ENCODE measurements around the gene UNC5C. TPM values are rescaled to one million over a fixed set of nuclear protein-coding genes. Genes with fewer than 3 reads are reported as not detected.

Gene UNC5C
- total RNA-seq, 1 donor from 2014 or later, result 2.0 TPM

DNA sequence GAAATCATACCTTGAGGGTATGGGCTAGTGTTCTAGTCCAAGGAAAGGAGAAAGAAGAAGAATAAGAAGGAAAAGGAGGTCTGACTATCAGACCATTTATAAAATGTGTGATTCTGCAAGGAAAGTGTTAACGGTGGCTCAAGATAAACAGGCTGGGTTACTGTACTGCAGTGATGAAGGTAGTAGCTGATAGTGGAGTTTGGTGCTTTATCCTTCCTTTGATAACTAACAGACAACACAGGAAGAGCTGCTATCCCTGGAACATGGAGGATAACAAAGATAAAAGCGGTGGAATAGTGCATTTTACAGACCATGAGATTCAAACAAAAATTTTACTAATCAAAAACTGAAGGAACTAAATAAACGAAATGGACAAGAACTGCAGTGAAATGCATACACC lies 2.6 kb downstream of the UNC5C start:
- Histone ChIP-seq H3K9me3 (replicated peaks) (no peaks in the 10 kb centered on the region), H3K27me3 (ENCODE audit: low read depth) (peaks cover 69% of the 10 kb centered on the region), H3K4me3 (peak overlapping the region; percentile 74), H3K36me3 (no peaks in the 10 kb centered on the region), H3K27ac (replicated peaks) (peak overlapping the region; percentile 92), H3K4me1 (peaks cover 34% of the 10 kb centered on the region)
- intact Hi-C loops (cut with micrococcal nuclease), result no loop called here
- TF ChIP-seq, protein P1, sequence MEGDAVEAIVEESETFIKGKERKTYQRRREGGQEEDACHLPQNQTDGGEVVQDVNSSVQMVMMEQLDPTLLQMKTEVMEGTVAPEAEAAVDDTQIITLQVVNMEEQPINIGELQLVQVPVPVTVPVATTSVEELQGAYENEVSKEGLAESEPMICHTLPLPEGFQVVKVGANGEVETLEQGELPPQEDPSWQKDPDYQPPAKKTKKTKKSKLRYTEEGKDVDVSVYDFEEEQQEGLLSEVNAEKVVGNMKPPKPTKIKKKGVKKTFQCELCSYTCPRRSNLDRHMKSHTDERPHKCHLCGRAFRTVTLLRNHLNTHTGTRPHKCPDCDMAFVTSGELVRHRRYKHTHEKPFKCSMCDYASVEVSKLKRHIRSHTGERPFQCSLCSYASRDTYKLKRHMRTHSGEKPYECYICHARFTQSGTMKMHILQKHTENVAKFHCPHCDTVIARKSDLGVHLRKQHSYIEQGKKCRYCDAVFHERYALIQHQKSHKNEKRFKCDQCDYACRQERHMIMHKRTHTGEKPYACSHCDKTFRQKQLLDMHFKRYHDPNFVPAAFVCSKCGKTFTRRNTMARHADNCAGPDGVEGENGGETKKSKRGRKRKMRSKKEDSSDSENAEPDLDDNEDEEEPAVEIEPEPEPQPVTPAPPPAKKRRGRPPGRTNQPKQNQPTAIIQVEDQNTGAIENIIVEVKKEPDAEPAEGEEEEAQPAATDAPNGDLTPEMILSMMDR (IDR thresholded peaks at IDR 0.05; ENCODE audit: borderline replicate concordance), result no peak
- DNase-seq, result no peak

- peak overlapping the region; percentile 74 for H3K4me3 ChIP-seq
Measured at GRCh38 chr4:95545546-95545945, 3.2 kb downstream of the UNC5C start.

GRCh38 chr4:95544113-95545103 lies 4.4 kb downstream of the UNC5C start:
- peak overlapping the region; percentile 92 for H3K27ac ChIP-seq (replicated peaks)
- peak overlapping the region; percentile 74 for H3K4me3 ChIP-seq
- H3K9me3 ChIP-seq (replicated peaks), result no peaks in the 10 kb centered on the region
- TF ChIP-seq, protein P1 (IDR thresholded peaks at IDR 0.05; ENCODE audit: borderline replicate concordance), result peak; percentile 35
- no peak for DNase-seq
- no peaks in the 10 kb centered on the region for H3K36me3 ChIP-seq
- peaks cover 60% of the 10 kb centered on the region for H3K27me3 ChIP-seq (ENCODE audit: low read depth)
- peaks cover 19% of the 10 kb centered on the region for H3K4me1 ChIP-seq
- intact Hi-C loops (cut with micrococcal nuclease), result no loop called here

More at GRCh38 chr4:95545546-95545945, 3.2 kb downstream of the UNC5C start:
- peaks cover 30% of the 10 kb centered on the region for H3K4me1 ChIP-seq
- H3K27ac ChIP-seq (replicated peaks), result peak overlapping the region; percentile 92
- no peaks in the 10 kb centered on the region for H3K36me3 ChIP-seq
- H3K27me3 ChIP-seq (ENCODE audit: low read depth), result peaks cover 69% of the 10 kb centered on the region
- no peaks in the 10 kb centered on the region for H3K9me3 ChIP-seq (replicated peaks)
- intact Hi-C loops (cut with micrococcal nuclease), result no loop called here
- no peak for DNase-seq
- TF ChIP-seq, protein P1 (IDR thresholded peaks at IDR 0.05; ENCODE audit: borderline replicate concordance), result no peak

DNA sequence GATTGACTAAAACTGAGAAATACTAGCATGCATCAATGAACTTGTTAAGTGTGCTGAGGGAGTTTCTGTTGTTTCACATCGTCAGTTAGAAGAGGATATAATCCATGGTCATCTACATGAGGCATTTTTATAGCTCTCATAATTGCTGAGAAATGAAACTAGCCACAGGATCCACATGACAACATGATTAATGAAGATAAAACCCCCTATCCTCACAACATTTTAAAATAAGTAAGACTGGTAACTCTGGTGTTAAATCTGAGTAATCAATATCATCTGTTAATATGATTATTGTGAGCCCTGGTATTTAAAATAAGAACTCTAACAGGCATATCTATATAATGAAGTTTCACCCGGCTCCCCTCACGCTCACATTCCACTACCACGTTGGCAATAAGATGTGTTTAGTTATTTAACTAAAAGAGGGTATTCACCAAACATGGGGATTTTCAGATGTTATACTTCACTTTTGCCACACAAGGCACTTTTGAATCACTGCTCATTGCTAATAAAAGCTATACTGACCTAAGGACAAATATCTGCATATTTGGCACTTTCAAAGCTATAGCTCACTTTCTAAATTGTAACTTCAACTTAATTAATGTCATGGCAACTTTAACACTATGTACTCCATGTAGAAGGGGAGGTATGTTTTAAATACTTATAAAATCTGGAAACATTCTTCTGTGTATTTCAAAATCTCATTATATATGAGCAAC lies 6.7 kb downstream of the UNC5C start:
- Histone ChIP-seq H3K27me3 (ENCODE audit: low read depth) (peaks cover 36% of the 10 kb centered on the region), H3K4me3 (peak overlapping the region; percentile 42), H3K9me3 (replicated peaks) (no peaks in the 10 kb centered on the region), H3K27ac (replicated peaks) (peak overlapping the region; percentile 92), H3K36me3 (no peaks in the 10 kb centered on the region), H3K4me1 (no peaks in the 10 kb centered on the region)
- no peak for DNase-seq
- TF ChIP-seq, protein P1 (IDR thresholded peaks at IDR 0.05; ENCODE audit: borderline replicate concordance), result no peak
- intact Hi-C loops (cut with micrococcal nuclease), result no loop called here

DNA sequence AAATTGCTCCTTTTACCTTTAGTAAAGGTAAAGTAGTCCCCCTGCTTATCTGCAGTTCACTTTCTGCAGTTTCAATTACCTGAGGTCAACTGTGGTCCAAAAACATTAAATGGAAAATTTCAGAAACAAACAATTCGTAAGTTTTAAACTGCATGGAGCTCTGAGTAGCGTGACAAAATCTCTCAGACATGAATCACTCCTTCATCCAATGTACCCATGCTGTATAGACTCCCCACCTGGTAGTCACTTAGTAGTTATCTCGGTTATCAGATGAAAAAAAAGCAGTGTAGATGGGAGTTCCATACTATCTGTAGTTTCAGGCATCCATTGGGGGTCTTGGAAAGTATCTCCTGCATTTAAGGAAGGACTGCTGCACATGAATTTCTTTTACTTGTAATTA lies 7.7 kb downstream of the UNC5C start:
- TF ChIP-seq, protein P1 (IDR thresholded peaks at IDR 0.05; ENCODE audit: borderline replicate concordance), result no peak
- H3K27ac ChIP-seq (replicated peaks), result peak overlapping the region; percentile 92
- H3K27me3 ChIP-seq (ENCODE audit: low read depth), result peaks cover 27% of the 10 kb centered on the region
- no peaks in the 10 kb centered on the region for H3K36me3 ChIP-seq
- intact Hi-C loops (cut with micrococcal nuclease), result no loop called here
- no peaks in the 10 kb centered on the region for H3K9me3 ChIP-seq (replicated peaks)
- H3K4me3 ChIP-seq, result no peak overlapping the region
- no peak for DNase-seq
- H3K4me1 ChIP-seq, result no peaks in the 10 kb centered on the region

Data from left ventricle myocardium inferior (tissue), 1 donor.